CD4-positive, alpha-beta T cell (primary cell): Measurements from ENCODE around the gene HYDIN. TPM values are rescaled to one million over a fixed set of nuclear protein-coding genes. Genes with fewer than 3 reads are reported as not detected.

Experiments used
- ATAC-seq: fragments of 200-7000 bp; cut with Tn5 transposase; one replicate; pipeline ENCODE4 v1.10.0; 2022; ENCODE audit warnings: mild to moderate bottlenecking; ENCODE audit not compliant: poor library complexity
- CTCF ChIA-PET: fragments of 350-600 bp; sonication (Branson Sonifier 250); formaldehyde crosslinking; loops from one replicate; lab custom pipeline; 2021; ENCODE audit warnings: antibody characterized with exemption, inconsistent platforms; lab: Charles Lee
- POLR2A ChIA-PET: fragments of 350-600 bp; sonication (Branson Sonifier 250); formaldehyde crosslinking; loops from one replicate; lab custom pipeline; 2021; ENCODE audit warnings: antibody characterized with exemption, inconsistent platforms; lab: Charles Lee
- DNase-seq, 14 experiments: peaks; one replicate each; pipeline ENCODE4 v3.0.0-alpha.2; 2013 to 2020; ENCODE audit warnings: mixed read lengths in 2 of 14
- H3K27ac ChIP-seq, 2 donors: one replicate each; pipeline versions ENCODE4 v1.5.1 to v1.7.0; 2013; ENCODE audit warnings: low read length in 2 of 2, low read depth in 1 of 2, mild to moderate bottlenecking in 1 of 2
- H3K27me3 ChIP-seq, 2 experiments: 1 replicate in 1 of 2; 2 replicates in 1 of 2; pipeline versions ENCODE4 v1.6.1 to v1.7.0; 2013; ENCODE audit warnings: low read length in 2 of 2, control low read depth in 1 of 2, mild to moderate bottlenecking in 1 of 2, moderate library complexity in 1 of 2; ENCODE audit not compliant: insufficient read depth in 2 of 2, control insufficient read depth in 1 of 2
- H3K36me3 ChIP-seq: one replicate; pipeline ENCODE4 v1.6.1; 2013; ENCODE audit warnings: low read length, control low read depth; ENCODE audit not compliant: insufficient read depth
- H3K4me1 ChIP-seq: one replicate; pipeline ENCODE4 v1.6.1; 2013; ENCODE audit warnings: low read length, control low read depth; ENCODE audit not compliant: insufficient read depth
- H3K4me3 ChIP-seq: one replicate; pipeline ENCODE4 v1.5.1; 2013; ENCODE audit warnings: mild to moderate bottlenecking, low read length, moderate library complexity
- H3K9me3 ChIP-seq, 2 experiments: 1 replicate in 1 of 2; 2 replicates in 1 of 2; pipeline versions ENCODE4 v1.6.1 to v1.7.0; 2013; ENCODE audit warnings: low read length in 2 of 2, mild to moderate bottlenecking in 2 of 2, control low read depth in 1 of 2, moderate library complexity in 1 of 2; ENCODE audit not compliant: control insufficient read depth in 1 of 2, insufficient read depth in 1 of 2
- H3K27ac Mint-ChIP-seq: one replicate; pipeline ENCODE4 v1.8.0; 2020; ENCODE audit warnings: mixed read lengths
- H3K27me3 Mint-ChIP-seq: one replicate; pipeline ENCODE4 v1.8.0; 2021; ENCODE audit warnings: mixed read lengths
- H3K36me3 Mint-ChIP-seq: one replicate; pipeline ENCODE4 v1.8.0; 2021; ENCODE audit warnings: low read depth, mixed read lengths
- H3K4me1 Mint-ChIP-seq: one replicate; pipeline ENCODE4 v1.8.0; 2021; ENCODE audit warnings: low read depth, mixed read lengths
- H3K4me3 Mint-ChIP-seq: one replicate; pipeline ENCODE4 v1.8.0; 2020; ENCODE audit warnings: mild to moderate bottlenecking, mixed read lengths
- H3K9me3 Mint-ChIP-seq: one replicate; pipeline ENCODE4 v1.8.0; 2020; ENCODE audit warnings: mixed read lengths
- intact Hi-C, 2 experiments: fragments of 100-400 bp; cut with DNase I in 1 of 2; cut with micrococcal nuclease in 1 of 2; formaldehyde crosslinking; loops; one replicate each; pipeline versions ENCODE4 v1.15.1 to v1.9.0; 2023 to 2025; cut with DNase I, micrococcal nuclease
- total RNA-seq, 174 experiments: library from RNA in 2 of 174; stranded (reverse) in 2 of 174; gene quantifications; one replicate each; pipeline ENCODE4 v1.2.3 and lab custom pipeline; 2021 to 2026
- TF ChIP-seq, protein P1 (sequence below): fragments of 200-600 bp; IDR thresholded peaks from one replicate; pipeline ENCODE4 v1.8.0; 2022; ENCODE audit warnings: antibody characterized with exemption, mild to moderate bottlenecking

The HYDIN gene
- total RNA-seq, 2 experiments from 2014 or later = not detected

DNA sequence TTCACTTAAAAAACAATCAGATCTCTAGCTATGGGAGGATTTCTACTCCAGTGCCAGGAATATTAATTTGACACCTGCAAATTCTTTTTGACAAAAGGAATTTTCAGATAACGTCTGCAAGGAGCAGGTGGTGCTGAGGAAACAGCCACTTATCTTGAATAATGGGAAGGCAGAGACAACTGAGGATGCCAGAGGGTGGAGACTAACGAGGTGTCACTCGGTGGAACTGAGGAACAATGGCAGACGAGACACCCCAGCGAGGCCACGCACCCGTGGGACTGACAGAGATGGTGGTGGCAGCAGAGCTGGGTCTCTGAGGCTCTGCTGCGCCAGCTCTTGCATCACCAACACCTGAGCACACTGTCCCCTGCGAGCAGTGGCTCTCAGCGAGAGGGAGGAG lies 471.7 kb downstream of the HYDIN start:
- TF ChIP-seq, protein P1, sequence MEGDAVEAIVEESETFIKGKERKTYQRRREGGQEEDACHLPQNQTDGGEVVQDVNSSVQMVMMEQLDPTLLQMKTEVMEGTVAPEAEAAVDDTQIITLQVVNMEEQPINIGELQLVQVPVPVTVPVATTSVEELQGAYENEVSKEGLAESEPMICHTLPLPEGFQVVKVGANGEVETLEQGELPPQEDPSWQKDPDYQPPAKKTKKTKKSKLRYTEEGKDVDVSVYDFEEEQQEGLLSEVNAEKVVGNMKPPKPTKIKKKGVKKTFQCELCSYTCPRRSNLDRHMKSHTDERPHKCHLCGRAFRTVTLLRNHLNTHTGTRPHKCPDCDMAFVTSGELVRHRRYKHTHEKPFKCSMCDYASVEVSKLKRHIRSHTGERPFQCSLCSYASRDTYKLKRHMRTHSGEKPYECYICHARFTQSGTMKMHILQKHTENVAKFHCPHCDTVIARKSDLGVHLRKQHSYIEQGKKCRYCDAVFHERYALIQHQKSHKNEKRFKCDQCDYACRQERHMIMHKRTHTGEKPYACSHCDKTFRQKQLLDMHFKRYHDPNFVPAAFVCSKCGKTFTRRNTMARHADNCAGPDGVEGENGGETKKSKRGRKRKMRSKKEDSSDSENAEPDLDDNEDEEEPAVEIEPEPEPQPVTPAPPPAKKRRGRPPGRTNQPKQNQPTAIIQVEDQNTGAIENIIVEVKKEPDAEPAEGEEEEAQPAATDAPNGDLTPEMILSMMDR = no peak
- Mint-ChIP-seq H3K27me3 (no peaks in the 10 kb centered on the region), H3K36me3 (peaks cover 64% of the 10 kb centered on the region), H3K9me3 (no peaks in the 10 kb centered on the region), H3K4me3 (no peak overlapping the region), H3K27ac (no peak overlapping the region), H3K4me1 (no peaks in the 10 kb centered on the region)
- Histone ChIP-seq H3K4me3 (no peak overlapping the region), H3K4me1 (no peaks in the 10 kb centered on the region), H3K9me3 (no peaks in the 10 kb centered on the region), H3K27ac (no peak overlapping the region), H3K27me3 (no peaks in the 10 kb centered on the region), H3K36me3 (peaks cover 60% of the 10 kb centered on the region)
- ChIA-PET CTCF (no interaction called here), POLR2A (no interaction called here)
- DNase-seq (no peak), ATAC-seq (no peak)
- intact Hi-C loops = no loop called here

Other genes with a start within 250 kb of the HYDIN start
- gene CMTR2, start 58.7 kb upstream of the HYDIN start, total RNA-seq = 1 to 10 TPM; 5.9 to 6.6 TPM
- gene CALB2, start 128.0 kb upstream of the HYDIN start, total RNA-seq = not detected
- gene TLE7, start 211.3 kb upstream of the HYDIN start, total RNA-seq = not detected
- gene ZNF23, start 231.5 kb upstream of the HYDIN start, total RNA-seq = 1 to 10 TPM; 7.0 to 8.4 TPM